ENCODE results near the gene TFG.
A peak's percentile ranks its signal among the peaks of the same experiment; 100 is the strongest.
"Not testable (repeated sequence)": the region's sequence is repeated elsewhere in the genome, so short reads cannot be mapped to it uniquely, and the experiment has no call there.

The TFG gene

DNA sequence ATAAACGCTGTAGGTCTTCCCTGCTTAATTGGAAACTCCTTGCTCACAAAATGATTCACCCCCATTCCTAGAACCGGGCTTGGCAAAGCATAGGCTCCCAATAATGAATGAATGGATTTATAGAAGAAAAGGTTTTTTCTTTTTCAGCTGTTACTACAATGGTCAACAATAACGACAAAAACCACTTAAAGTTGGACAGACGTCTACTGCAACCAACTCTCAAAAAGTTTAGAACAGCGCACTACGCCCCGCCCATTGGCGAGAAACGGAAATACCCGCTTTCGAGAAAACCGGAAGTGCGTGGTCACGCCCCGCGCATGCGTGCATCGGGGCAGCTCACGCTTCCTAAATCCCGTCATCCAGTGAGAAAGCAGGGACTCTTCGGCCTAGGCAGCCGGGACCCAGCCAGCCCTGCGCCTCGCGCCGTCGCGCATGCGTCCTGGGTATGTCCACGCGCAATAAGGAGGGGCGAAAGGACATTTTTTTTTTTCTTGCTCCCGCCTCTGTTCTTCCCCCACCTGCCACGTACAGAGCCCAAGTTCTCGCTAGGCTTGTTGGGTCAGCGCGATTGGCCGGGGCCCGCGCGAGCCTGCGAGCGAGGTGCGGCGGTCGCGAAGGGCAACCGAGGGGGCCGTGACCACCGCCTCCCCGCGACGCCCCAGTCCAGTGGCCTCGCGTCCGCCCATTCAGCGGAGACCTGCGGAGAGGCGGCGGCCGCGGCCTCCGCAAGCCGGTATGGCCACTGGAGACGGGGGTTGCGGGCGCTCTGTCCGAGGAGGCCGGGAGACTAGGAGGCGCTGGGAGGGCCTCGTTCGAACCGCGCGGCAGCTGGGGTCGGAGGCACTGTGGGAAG is at the start of gene TFG:
Gene TFG, plus strand, starts transcription at position 506 of the 853 bp plus-strand sequence. CDS start 4,192 bp downstream, outside the sequence.
- TF ChIP-seq, protein P1, sequence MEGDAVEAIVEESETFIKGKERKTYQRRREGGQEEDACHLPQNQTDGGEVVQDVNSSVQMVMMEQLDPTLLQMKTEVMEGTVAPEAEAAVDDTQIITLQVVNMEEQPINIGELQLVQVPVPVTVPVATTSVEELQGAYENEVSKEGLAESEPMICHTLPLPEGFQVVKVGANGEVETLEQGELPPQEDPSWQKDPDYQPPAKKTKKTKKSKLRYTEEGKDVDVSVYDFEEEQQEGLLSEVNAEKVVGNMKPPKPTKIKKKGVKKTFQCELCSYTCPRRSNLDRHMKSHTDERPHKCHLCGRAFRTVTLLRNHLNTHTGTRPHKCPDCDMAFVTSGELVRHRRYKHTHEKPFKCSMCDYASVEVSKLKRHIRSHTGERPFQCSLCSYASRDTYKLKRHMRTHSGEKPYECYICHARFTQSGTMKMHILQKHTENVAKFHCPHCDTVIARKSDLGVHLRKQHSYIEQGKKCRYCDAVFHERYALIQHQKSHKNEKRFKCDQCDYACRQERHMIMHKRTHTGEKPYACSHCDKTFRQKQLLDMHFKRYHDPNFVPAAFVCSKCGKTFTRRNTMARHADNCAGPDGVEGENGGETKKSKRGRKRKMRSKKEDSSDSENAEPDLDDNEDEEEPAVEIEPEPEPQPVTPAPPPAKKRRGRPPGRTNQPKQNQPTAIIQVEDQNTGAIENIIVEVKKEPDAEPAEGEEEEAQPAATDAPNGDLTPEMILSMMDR (IDR thresholded peaks at IDR 0.05; ENCODE audit: borderline replicate concordance, insufficient read depth, low read depth, low read length): no peak
- peak within 1 kb of the TSS; percentile 88 for H3K4me3 ChIP-seq (ENCODE audit: low read depth, low read length)

DNA sequence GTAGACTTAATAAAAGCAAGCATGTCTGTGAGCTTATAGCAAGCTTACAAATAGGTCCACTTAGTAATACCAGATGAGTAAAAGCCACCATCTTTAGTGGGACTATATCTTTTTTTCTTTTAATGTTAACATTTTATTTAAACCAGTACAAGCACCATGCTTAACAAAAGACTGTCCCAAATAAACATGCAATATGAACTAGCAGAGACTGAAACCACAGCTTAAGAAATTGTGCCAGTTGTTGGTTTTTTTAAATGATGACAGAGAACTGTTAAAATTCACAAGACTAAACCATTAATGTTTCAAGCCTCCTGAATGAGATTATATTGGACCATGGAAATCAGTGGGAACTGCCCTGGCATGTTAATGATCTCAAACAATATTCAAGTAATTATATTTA is 48.0 kb upstream of the TFG start:
- not testable (repeated sequence) for H3K4me3 ChIP-seq (ENCODE audit: low read depth, low read length)

DNA sequence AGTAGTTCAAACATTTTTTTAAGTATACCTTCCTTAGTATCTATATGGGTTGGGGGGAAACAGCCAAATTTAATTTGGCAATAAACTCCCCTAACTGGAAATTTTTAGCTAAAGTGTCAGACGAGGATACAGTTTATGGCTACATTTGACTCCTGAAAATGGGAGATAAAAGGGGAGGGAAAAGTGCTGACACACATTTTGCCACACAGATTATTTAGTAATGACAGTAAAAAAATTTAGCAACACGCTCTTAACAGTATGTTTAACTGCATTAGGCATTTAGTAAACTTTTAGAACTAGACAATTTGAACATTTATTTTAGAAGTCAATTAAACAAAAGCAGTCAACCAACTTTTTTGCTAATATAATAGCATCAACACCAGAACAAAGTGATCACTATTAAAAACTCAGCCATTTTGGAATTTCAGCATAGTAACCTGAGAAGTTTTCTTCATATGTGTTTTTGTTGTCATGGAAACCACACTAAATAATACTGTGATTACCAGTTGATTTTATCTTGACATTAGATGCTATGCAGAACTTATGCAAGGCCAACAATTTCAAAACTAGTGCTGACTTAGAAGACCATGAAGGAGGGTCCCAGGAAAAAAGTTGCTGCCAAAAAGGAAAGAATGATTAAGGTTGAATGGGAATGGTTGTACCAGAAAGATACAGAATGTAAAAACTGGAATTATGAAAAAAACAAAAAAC is 47.0 kb upstream of the TFG start:
- TF ChIP-seq, protein P1 (IDR thresholded peaks at IDR 0.05; ENCODE audit: borderline replicate concordance, insufficient read depth, low read depth, low read length): no peak
- no peak overlapping the region for H3K4me3 ChIP-seq (ENCODE audit: low read depth, low read length)

DNA sequence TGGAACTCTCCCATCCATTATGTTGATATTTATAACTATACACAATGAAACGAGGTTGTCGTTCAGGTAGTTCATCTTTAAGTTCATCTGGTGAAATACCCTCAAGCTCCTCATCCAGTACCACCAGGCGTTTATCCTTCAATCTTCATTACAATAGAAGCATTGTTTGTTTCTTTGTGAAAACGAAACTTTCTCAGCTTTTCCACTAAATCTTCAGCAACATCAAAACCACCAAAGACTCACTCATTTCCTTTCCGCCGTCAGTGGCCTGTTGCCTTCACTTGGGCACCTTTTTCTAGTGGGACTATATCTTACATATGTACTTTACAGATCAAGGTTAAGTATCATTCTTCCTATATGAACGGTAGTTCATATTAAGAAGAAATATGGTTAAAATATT is 44.1 kb upstream of the TFG start:
- TF ChIP-seq, protein P1 (IDR thresholded peaks at IDR 0.05; ENCODE audit: borderline replicate concordance, insufficient read depth, low read depth, low read length): no peak
- H3K4me3 ChIP-seq (ENCODE audit: low read depth, low read length): no peak overlapping the region

- not testable (repeated sequence) for H3K4me3 ChIP-seq (ENCODE audit: low read depth, low read length)
Observed at GRCh38 chr3:100666699-100667098, 42.6 kb upstream of the TFG start.

DNA sequence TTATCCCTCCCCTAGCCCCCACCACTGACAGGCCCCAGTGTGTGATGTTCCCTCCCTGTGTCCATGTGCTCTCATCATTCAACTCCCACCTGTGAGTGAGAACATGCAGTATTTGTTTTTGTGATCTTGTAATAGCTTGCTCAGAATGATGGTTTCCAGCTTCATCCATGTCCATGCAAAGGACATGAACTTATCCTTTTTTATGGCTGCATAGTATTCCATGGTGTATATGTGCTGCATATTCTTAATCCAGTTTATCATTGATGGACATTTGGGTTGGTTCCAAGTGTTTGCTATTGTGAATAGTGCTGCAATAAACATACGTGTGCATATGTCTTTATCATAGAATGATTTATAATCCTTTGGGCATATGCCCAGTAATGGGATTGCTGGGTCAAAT is 42.0 kb upstream of the TFG start:
- H3K4me3 ChIP-seq (ENCODE audit: low read depth, low read length): not testable (repeated sequence)

DNA sequence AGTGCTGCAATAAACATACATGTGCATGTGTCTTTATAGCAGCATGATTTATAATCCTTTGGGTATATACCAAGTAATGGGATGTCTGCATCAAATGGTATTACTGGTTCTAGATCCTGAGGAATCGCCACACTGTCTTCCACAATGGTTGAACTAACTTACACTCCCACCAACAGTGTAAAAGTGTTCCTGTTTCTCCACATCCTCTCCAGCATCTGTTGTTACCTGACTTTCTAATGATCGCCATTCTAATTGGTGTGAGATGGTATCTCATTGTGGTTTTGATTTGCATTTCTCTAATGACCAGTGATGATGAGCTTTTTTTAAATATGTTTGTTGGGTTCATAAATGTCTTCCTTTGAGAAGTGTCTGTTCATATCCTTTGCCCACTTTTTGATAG is 38.3 kb upstream of the TFG start:
- not testable (repeated sequence) for H3K4me3 ChIP-seq (ENCODE audit: low read depth, low read length)

DNA sequence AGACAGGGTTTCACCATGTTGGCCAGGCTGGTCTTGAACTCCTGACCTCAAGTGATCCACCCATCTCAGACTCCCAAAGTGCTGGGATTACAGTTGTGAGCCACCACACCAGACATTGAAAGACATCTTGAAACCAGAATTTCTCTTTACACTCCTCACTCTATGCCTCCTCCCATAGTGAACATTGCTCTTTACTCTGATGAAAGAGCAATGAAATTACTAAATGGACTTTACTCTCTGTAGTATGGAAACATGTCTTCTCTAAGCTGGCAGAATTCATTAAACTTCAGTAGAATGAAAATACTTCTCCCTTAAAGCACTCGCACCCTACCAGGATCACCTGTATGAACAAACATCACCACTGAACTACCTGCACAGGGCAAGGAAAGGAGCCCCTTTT is 27.8 kb upstream of the TFG start:
- H3K4me3 ChIP-seq (ENCODE audit: low read depth, low read length): no peak overlapping the region
- TF ChIP-seq, protein P1 (IDR thresholded peaks at IDR 0.05; ENCODE audit: borderline replicate concordance, insufficient read depth, low read depth, low read length): no peak

- H3K4me3 ChIP-seq (ENCODE audit: low read depth, low read length): no peak overlapping the region
- TF ChIP-seq, protein P1 (IDR thresholded peaks at IDR 0.05; ENCODE audit: borderline replicate concordance, insufficient read depth, low read depth, low read length): no peak
Observed at GRCh38 chr3:100682056-100682853, 27.0 kb upstream of the TFG start.
